CD4-positive, alpha-beta T cell (primary cell): ENCODE measurements around the gene C1QTNF9. TPM values are rescaled to one million over a fixed set of nuclear protein-coding genes. Genes with fewer than 3 reads are reported as not detected.
"Not testable (repeated sequence)": the region's sequence is repeated elsewhere in the genome, so short reads cannot be mapped to it uniquely, and the experiment has no call there.

Experiments used
- ATAC-seq: fragments of 200-7000 bp; cut with Tn5 transposase; one replicate; pipeline ENCODE4 v1.10.0; 2022; ENCODE audit warnings: mild to moderate bottlenecking; ENCODE audit not compliant: poor library complexity
- CTCF ChIA-PET: fragments of 350-600 bp; sonication (Branson Sonifier 250); formaldehyde crosslinking; loops from one replicate; lab custom pipeline; 2021; ENCODE audit warnings: antibody characterized with exemption, inconsistent platforms; lab: Charles Lee
- POLR2A ChIA-PET: fragments of 350-600 bp; sonication (Branson Sonifier 250); formaldehyde crosslinking; loops from one replicate; lab custom pipeline; 2021; ENCODE audit warnings: antibody characterized with exemption, inconsistent platforms; lab: Charles Lee
- DNase-seq, 14 experiments: peaks; one replicate each; pipeline ENCODE4 v3.0.0-alpha.2; 2013 to 2020; ENCODE audit warnings: mixed read lengths in 2 of 14
- H3K27ac ChIP-seq, 2 donors: one replicate each; pipeline versions ENCODE4 v1.5.1 to v1.7.0; 2013; ENCODE audit warnings: low read length in 2 of 2, low read depth in 1 of 2, mild to moderate bottlenecking in 1 of 2
- H3K27me3 ChIP-seq, 2 experiments: 1 replicate in 1 of 2; 2 replicates in 1 of 2; pipeline versions ENCODE4 v1.6.1 to v1.7.0; 2013; ENCODE audit warnings: low read length in 2 of 2, control low read depth in 1 of 2, mild to moderate bottlenecking in 1 of 2, moderate library complexity in 1 of 2; ENCODE audit not compliant: insufficient read depth in 2 of 2, control insufficient read depth in 1 of 2
- H3K36me3 ChIP-seq: one replicate; pipeline ENCODE4 v1.6.1; 2013; ENCODE audit warnings: low read length, control low read depth; ENCODE audit not compliant: insufficient read depth
- H3K4me1 ChIP-seq: one replicate; pipeline ENCODE4 v1.6.1; 2013; ENCODE audit warnings: low read length, control low read depth; ENCODE audit not compliant: insufficient read depth
- H3K4me3 ChIP-seq: one replicate; pipeline ENCODE4 v1.5.1; 2013; ENCODE audit warnings: mild to moderate bottlenecking, low read length, moderate library complexity
- H3K9me3 ChIP-seq, 2 experiments: 1 replicate in 1 of 2; 2 replicates in 1 of 2; pipeline versions ENCODE4 v1.6.1 to v1.7.0; 2013; ENCODE audit warnings: low read length in 2 of 2, mild to moderate bottlenecking in 2 of 2, control low read depth in 1 of 2, moderate library complexity in 1 of 2; ENCODE audit not compliant: control insufficient read depth in 1 of 2, insufficient read depth in 1 of 2
- H3K27ac Mint-ChIP-seq: one replicate; pipeline ENCODE4 v1.8.0; 2020; ENCODE audit warnings: mixed read lengths
- H3K27me3 Mint-ChIP-seq: one replicate; pipeline ENCODE4 v1.8.0; 2021; ENCODE audit warnings: mixed read lengths
- H3K36me3 Mint-ChIP-seq: one replicate; pipeline ENCODE4 v1.8.0; 2021; ENCODE audit warnings: low read depth, mixed read lengths
- H3K4me1 Mint-ChIP-seq: one replicate; pipeline ENCODE4 v1.8.0; 2021; ENCODE audit warnings: low read depth, mixed read lengths
- H3K4me3 Mint-ChIP-seq: one replicate; pipeline ENCODE4 v1.8.0; 2020; ENCODE audit warnings: mild to moderate bottlenecking, mixed read lengths
- H3K9me3 Mint-ChIP-seq: one replicate; pipeline ENCODE4 v1.8.0; 2020; ENCODE audit warnings: mixed read lengths
- intact Hi-C, 2 experiments: fragments of 100-400 bp; cut with DNase I in 1 of 2; cut with micrococcal nuclease in 1 of 2; formaldehyde crosslinking; loops; one replicate each; pipeline versions ENCODE4 v1.15.1 to v1.9.0; 2023 to 2025; cut with DNase I, micrococcal nuclease
- total RNA-seq, 174 experiments: library from RNA in 2 of 174; stranded (reverse) in 2 of 174; gene quantifications; one replicate each; pipeline ENCODE4 v1.2.3 and lab custom pipeline; 2021 to 2026
- TF ChIP-seq, protein P1 (sequence below): fragments of 200-600 bp; IDR thresholded peaks from one replicate; pipeline ENCODE4 v1.8.0; 2022; ENCODE audit warnings: antibody characterized with exemption, mild to moderate bottlenecking

C1QTNF9 gene
- total RNA-seq, 2 experiments from 2014 or later, result not detected

DNA sequence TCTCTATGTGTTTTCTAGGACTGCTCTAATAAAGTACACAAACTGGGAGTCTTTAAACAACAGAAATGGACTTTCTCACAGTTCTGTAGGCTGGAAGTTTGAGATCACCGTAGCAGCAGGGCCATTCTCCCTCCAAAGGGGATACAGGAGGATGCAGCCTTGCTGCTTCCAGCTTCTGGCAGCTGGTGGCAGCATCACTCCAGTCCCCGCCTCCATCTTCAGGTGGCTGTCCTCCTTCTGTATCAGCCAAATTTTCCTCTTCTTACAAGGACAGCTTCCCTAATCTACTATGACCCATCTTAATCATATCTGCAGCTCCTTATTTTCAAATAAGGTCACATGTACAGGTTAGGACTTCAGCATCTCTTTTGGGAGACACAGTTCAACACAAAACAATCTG is 13.1 kb downstream of the C1QTNF9 start:
- H3K4me3 Mint-ChIP-seq, CTCF ChIA-PET, intact Hi-C loops, H3K27ac ChIP-seq, DNase-seq, H3K27me3 ChIP-seq, H3K27ac Mint-ChIP-seq, H3K9me3 ChIP-seq, H3K36me3 ChIP-seq, H3K9me3 Mint-ChIP-seq, H3K4me1 Mint-ChIP-seq, H3K36me3 Mint-ChIP-seq, H3K4me1 ChIP-seq, ATAC-seq, POLR2A ChIA-PET, H3K4me3 ChIP-seq: not testable (repeated sequence)
- peaks cover 39% of the 10 kb centered on the region for H3K27me3 Mint-ChIP-seq

DNA sequence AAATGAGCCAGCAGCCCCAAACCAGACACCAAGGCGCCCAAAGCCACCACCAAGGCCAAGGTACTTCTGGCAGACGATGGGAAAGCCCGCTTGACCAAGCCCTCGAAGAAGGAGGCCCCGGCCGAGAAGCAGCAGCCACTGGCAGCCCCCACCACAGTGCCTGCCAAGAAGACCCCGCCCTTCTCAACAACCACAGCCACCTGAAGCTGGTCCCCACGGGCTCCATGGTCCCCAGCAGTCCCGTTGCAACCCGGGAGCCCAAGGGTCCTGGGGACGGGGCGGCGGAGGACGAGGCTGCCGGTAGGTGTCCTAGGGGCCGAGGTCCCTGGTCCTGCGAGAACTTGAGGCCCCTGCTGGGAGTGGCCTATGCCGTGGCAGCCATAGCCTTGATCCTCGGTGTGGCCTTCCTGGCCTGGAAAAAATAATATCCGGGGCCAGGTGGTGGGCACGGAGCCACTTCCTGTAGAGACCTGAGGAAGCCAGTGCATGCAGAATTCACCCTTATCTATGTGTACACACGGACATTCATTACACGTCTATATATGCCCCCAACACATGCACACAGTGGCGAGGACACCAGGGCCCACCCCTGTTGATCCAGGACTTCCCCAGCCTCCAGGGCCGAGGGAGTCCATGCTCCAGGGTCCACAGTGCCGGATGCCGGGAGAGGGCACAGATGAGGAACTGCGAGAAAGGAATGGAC is 13.8 kb downstream of the C1QTNF9 start:
- ATAC-seq (no peak), DNase-seq (no peak)
- TF ChIP-seq, protein P1, sequence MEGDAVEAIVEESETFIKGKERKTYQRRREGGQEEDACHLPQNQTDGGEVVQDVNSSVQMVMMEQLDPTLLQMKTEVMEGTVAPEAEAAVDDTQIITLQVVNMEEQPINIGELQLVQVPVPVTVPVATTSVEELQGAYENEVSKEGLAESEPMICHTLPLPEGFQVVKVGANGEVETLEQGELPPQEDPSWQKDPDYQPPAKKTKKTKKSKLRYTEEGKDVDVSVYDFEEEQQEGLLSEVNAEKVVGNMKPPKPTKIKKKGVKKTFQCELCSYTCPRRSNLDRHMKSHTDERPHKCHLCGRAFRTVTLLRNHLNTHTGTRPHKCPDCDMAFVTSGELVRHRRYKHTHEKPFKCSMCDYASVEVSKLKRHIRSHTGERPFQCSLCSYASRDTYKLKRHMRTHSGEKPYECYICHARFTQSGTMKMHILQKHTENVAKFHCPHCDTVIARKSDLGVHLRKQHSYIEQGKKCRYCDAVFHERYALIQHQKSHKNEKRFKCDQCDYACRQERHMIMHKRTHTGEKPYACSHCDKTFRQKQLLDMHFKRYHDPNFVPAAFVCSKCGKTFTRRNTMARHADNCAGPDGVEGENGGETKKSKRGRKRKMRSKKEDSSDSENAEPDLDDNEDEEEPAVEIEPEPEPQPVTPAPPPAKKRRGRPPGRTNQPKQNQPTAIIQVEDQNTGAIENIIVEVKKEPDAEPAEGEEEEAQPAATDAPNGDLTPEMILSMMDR, result no peak
- CTCF ChIA-PET, result no interaction called here
- Histone ChIP-seq H3K4me3 (no peak overlapping the region), H3K36me3 (no peaks in the 10 kb centered on the region), H3K27me3 (peaks cover 0 to 9% of the 10 kb centered on the region in 2 experiments), H3K27ac (no peak overlapping the region), H3K9me3 (peaks cover 0 to 11% of the 10 kb centered on the region in 2 experiments), H3K4me1 (no peaks in the 10 kb centered on the region)
- H3K36me3 Mint-ChIP-seq, result no peaks in the 10 kb centered on the region
- no peaks in the 10 kb centered on the region for H3K4me1 Mint-ChIP-seq
- POLR2A ChIA-PET, result no interaction called here
- intact Hi-C loops, result no loop called here
- H3K9me3 Mint-ChIP-seq, result no peaks in the 10 kb centered on the region
- no peak overlapping the region for H3K4me3 Mint-ChIP-seq
- no peak overlapping the region for H3K27ac Mint-ChIP-seq
- H3K27me3 Mint-ChIP-seq, result peaks cover 41% of the 10 kb centered on the region

DNA sequence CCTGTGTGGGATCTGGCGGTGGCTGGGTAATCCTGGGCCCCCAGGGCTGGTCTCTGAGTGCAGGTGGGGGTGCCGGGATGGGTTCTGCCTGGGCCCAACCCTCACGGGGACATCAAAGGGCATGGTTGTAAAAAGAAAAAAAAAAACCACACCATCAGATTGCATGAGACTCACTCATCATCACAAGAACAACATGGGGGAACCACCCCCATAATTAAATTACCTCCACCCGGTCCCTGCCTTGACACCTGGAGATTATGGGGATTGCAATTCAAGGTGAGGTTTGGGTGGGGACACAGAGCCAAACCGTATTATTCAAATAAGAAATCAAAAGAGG is 14.3 kb downstream of the C1QTNF9 start:
- intact Hi-C loops, result no loop called here
- peaks cover 46% of the 10 kb centered on the region for H3K27me3 Mint-ChIP-seq

DNA sequence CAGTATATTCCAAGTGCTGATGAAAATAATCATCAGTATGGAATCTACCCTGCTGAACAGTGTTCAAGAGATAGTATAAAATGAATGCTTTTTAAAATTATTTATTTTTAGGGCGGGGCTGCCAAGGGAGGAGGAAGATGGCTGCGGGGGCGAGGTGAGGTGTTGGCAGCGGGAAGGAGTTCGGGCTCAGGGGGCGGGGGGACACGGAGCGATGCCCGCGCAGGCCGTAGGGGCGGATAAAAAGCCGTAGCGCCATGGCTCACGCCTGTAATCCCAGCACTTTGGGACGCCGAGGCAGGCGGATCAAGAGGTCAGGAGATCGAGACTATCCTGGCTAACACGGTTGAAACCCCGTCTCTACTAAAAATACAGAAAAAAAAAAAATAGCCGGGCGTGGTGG is 18.2 kb downstream of the C1QTNF9 start:
- H3K4me3 Mint-ChIP-seq, intact Hi-C loops, H3K4me1 ChIP-seq, H3K36me3 Mint-ChIP-seq, H3K9me3 Mint-ChIP-seq, POLR2A ChIA-PET, H3K4me1 Mint-ChIP-seq, DNase-seq, H3K27ac ChIP-seq, H3K27ac Mint-ChIP-seq, H3K36me3 ChIP-seq, ATAC-seq, H3K4me3 ChIP-seq: not testable (repeated sequence)
- peaks cover 52% of the 10 kb centered on the region for H3K27me3 Mint-ChIP-seq
- H3K27me3 ChIP-seq, result peaks cover 0 to 10% of the 10 kb centered on the region in 2 experiments
- CTCF ChIA-PET, result interaction anchor here (0.6 kb wide), 1 partner anchor 1390 kb away, joined by 5 read pairs; no protein-coding TSS in a partner anchor
- H3K9me3 ChIP-seq, result peaks cover 0 to 14% of the 10 kb centered on the region in 2 experiments

More for the DNA sequence above, 14.3 kb downstream of the C1QTNF9 start:
- peaks cover 0 to 10% of the 10 kb centered on the region in 2 experiments for H3K27me3 ChIP-seq
- H3K27ac Mint-ChIP-seq, result no peak overlapping the region
- peaks cover 0 to 14% of the 10 kb centered on the region in 2 experiments for H3K9me3 ChIP-seq
- DNase-seq (no peak), ATAC-seq (no peak)
- no peaks in the 10 kb centered on the region for H3K4me1 Mint-ChIP-seq
- ChIA-PET CTCF (no interaction called here), POLR2A (no interaction called here)
- no peak overlapping the region for H3K4me3 Mint-ChIP-seq
- H3K4me3 ChIP-seq, result no peak overlapping the region
- no peaks in the 10 kb centered on the region for H3K36me3 Mint-ChIP-seq
- H3K36me3 ChIP-seq, result no peaks in the 10 kb centered on the region
- H3K27ac ChIP-seq, result no peak overlapping the region
- TF ChIP-seq, protein P1, result no peak
- H3K4me1 ChIP-seq, result no peaks in the 10 kb centered on the region
- no peaks in the 10 kb centered on the region for H3K9me3 Mint-ChIP-seq
